ENCODE results near the gene ADAT2.

Gene ADAT2

GRCh38 chr6:143432588-143432987, 17.9 kb downstream of the ADAT2 start:
- Histone ChIP-seq H3K9ac (ENCODE audit: low read length) (no peak overlapping the region), H3K4me3 (ENCODE audit: low read length) (no peak overlapping the region), H3K9me3 (ENCODE audit: control insufficient read depth, low read depth, low read length) (no peaks in the 10 kb centered on the region), H3K4me1 (ENCODE audit: control insufficient read depth, low read depth, low read length) (no peaks in the 10 kb centered on the region), H3K36me3 (ENCODE audit: control insufficient read depth, low read depth, low read length) (peaks cover 23% of the 10 kb centered on the region), H3K27ac (ENCODE audit: low read length) (no peak overlapping the region), H3K27me3 (ENCODE audit: control insufficient read depth, insufficient read depth, low read length) (no peaks in the 10 kb centered on the region)

GRCh38 chr6:143431226-143431625, 19.3 kb downstream of the ADAT2 start:
- Histone ChIP-seq H3K27ac (ENCODE audit: low read length) (no peak overlapping the region), H3K36me3 (ENCODE audit: control insufficient read depth, low read depth, low read length) (peaks cover 16% of the 10 kb centered on the region), H3K4me1 (ENCODE audit: control insufficient read depth, low read depth, low read length) (no peaks in the 10 kb centered on the region), H3K27me3 (ENCODE audit: control insufficient read depth, insufficient read depth, low read length) (no peaks in the 10 kb centered on the region), H3K9ac (ENCODE audit: low read length) (no peak overlapping the region), H3K9me3 (ENCODE audit: control insufficient read depth, low read depth, low read length) (no peaks in the 10 kb centered on the region), H3K4me3 (ENCODE audit: low read length) (no peak overlapping the region)

- Histone ChIP-seq H3K4me3 (ENCODE audit: low read length) (no peak overlapping the region), H3K9ac (ENCODE audit: low read length) (no peak overlapping the region), H3K27ac (ENCODE audit: low read length) (no peak overlapping the region), H3K9me3 (ENCODE audit: control insufficient read depth, low read depth, low read length) (no peaks in the 10 kb centered on the region), H3K4me1 (ENCODE audit: control insufficient read depth, low read depth, low read length) (no peaks in the 10 kb centered on the region), H3K36me3 (ENCODE audit: control insufficient read depth, low read depth, low read length) (peaks cover 15% of the 10 kb centered on the region), H3K27me3 (ENCODE audit: control insufficient read depth, insufficient read depth, low read length) (no peaks in the 10 kb centered on the region)
Measured at GRCh38 chr6:143429970-143430369, 20.5 kb downstream of the ADAT2 start.

DNA sequence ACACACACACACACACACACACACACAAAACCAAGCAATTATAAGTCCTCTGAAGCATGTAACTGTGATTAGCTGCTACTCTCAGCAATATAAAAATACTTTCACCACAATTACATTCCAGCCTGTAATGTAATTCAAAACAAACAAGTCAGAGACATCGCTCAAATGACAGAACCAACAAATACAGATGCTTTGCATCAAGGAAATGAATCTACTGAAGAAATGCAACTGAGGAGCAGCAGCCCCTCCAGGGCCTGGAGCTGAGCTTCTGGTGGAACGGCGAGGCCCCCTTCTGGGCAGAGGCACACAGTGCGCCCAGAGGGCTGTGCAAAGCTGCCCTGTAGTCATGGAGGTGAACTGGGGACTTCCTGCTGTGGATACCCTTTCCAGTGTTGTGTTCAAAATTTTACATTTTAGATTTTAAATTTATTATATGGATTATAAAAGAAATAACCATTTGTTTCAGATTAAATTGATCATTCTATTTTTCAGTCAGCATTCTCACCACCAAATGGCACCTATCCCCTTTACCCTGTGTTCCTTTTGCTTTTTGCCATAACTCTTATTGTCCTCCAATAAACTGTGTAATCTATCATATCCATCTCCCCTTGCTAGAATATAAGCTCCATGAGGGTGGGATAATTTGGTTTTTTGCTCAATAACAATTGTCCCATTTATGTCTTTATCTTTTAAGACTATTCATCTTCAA, 23.2 kb downstream of the ADAT2 start:
- H3K9ac ChIP-seq (ENCODE audit: low read length): no peak overlapping the region
- no peaks in the 10 kb centered on the region for H3K27me3 ChIP-seq (ENCODE audit: control insufficient read depth, insufficient read depth, low read length)
- peaks cover 4% of the 10 kb centered on the region for H3K36me3 ChIP-seq (ENCODE audit: control insufficient read depth, low read depth, low read length)
- H3K9me3 ChIP-seq (ENCODE audit: control insufficient read depth, low read depth, low read length): no peaks in the 10 kb centered on the region
- no peak overlapping the region for H3K4me3 ChIP-seq (ENCODE audit: low read length)
- no peaks in the 10 kb centered on the region for H3K4me1 ChIP-seq (ENCODE audit: control insufficient read depth, low read depth, low read length)
- H3K27ac ChIP-seq (ENCODE audit: low read length): no peak overlapping the region

DNA sequence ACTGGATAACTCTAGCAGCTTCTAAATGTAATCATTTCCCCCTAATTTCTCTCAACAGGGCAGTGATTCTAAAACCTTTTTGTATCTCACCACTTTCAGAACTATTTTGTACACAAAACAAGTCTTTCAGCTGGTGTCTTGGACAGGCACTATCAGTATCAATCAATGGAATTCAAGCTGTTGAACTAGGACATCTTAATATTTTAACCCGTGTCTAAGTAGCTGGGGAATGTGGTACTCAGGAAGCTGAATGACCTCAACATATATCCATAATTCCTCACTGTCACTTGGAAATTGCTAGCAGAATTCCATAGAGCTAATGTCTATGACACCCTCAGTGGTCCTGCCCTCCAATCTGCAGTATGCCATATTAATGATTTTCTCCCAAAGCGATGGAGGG, 24.5 kb downstream of the ADAT2 start:
- Histone ChIP-seq H3K27ac (ENCODE audit: low read length) (no peak overlapping the region), H3K9me3 (ENCODE audit: control insufficient read depth, low read depth, low read length) (no peaks in the 10 kb centered on the region), H3K36me3 (ENCODE audit: control insufficient read depth, low read depth, low read length) (no peaks in the 10 kb centered on the region), H3K4me1 (ENCODE audit: control insufficient read depth, low read depth, low read length) (no peaks in the 10 kb centered on the region), H3K4me3 (ENCODE audit: low read length) (no peak overlapping the region), H3K9ac (ENCODE audit: low read length) (no peak overlapping the region), H3K27me3 (ENCODE audit: control insufficient read depth, insufficient read depth, low read length) (no peaks in the 10 kb centered on the region)

DNA sequence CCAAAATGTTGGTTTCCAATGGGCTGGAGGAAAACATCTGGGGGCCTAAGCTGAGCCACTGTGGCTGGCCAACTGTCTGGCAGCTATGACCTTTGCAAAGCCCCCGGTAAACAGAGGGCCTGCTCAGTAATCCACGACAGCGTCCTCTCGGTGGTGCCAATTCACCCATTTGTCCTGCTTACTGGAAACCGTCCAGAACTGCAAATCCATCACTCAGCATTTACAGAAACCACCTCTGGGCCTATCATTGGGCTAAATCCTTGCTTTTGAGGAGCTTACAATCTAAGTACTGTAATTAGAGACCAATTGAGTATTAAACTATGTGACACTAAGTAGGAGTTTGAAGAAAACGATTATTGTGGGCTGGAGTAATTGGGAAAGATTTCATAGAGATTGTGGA, 31.0 kb downstream of the ADAT2 start:
- Histone ChIP-seq H3K36me3 (ENCODE audit: control insufficient read depth, low read depth, low read length) (no peaks in the 10 kb centered on the region), H3K9me3 (ENCODE audit: control insufficient read depth, low read depth, low read length) (no peaks in the 10 kb centered on the region), H3K27ac (ENCODE audit: low read length) (no peak overlapping the region), H3K9ac (ENCODE audit: low read length) (no peak overlapping the region), H3K27me3 (ENCODE audit: control insufficient read depth, insufficient read depth, low read length) (no peaks in the 10 kb centered on the region), H3K4me3 (ENCODE audit: low read length) (no peak overlapping the region), H3K4me1 (ENCODE audit: control insufficient read depth, low read depth, low read length) (no peaks in the 10 kb centered on the region)

- no peaks in the 10 kb centered on the region for H3K4me1 ChIP-seq (ENCODE audit: control insufficient read depth, low read depth, low read length)
- no peaks in the 10 kb centered on the region for H3K36me3 ChIP-seq (ENCODE audit: control insufficient read depth, low read depth, low read length)
- no peaks in the 10 kb centered on the region for H3K27me3 ChIP-seq (ENCODE audit: control insufficient read depth, insufficient read depth, low read length)
- no peaks in the 10 kb centered on the region for H3K9me3 ChIP-seq (ENCODE audit: control insufficient read depth, low read depth, low read length)
- H3K4me3 ChIP-seq (ENCODE audit: low read length): no peak overlapping the region
- no peak overlapping the region for H3K27ac ChIP-seq (ENCODE audit: low read length)
- H3K9ac ChIP-seq (ENCODE audit: low read length): no peak overlapping the region
Measured at GRCh38 chr6:143414769-143415168, 35.7 kb downstream of the ADAT2 start.

GRCh38 chr6:143410859-143411270, 39.6 kb downstream of the ADAT2 start:
- no peaks in the 10 kb centered on the region for H3K4me1 ChIP-seq (ENCODE audit: control insufficient read depth, low read depth, low read length)
- H3K9me3 ChIP-seq (ENCODE audit: control insufficient read depth, low read depth, low read length): no peaks in the 10 kb centered on the region
- H3K27ac ChIP-seq (ENCODE audit: low read length): no peak overlapping the region
- no peaks in the 10 kb centered on the region for H3K27me3 ChIP-seq (ENCODE audit: control insufficient read depth, insufficient read depth, low read length)
- H3K36me3 ChIP-seq (ENCODE audit: control insufficient read depth, low read depth, low read length): no peaks in the 10 kb centered on the region
- H3K9ac ChIP-seq (ENCODE audit: low read length): no peak overlapping the region
- no peak overlapping the region for H3K4me3 ChIP-seq (ENCODE audit: low read length)

DNA sequence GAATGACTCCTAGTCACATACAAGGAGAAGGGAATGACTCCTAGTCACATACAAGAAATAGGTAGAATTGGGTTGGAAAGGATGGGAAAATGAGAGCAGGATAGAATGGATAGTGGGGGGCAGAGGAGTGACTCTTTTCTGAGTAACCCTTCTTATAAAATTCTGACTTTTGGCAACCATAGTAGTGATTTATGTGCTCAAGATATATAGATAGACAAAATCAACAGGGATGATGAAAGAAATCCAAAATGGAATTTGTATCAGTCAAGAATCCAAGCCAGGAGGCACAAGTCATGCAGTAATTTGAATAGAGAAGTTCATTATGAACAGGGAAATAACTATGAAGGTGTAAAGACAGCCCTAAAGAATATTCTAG, 41.7 kb downstream of the ADAT2 start:
- Histone ChIP-seq H3K9ac (ENCODE audit: low read length) (no peak overlapping the region), H3K9me3 (ENCODE audit: control insufficient read depth, low read depth, low read length) (no peaks in the 10 kb centered on the region), H3K27ac (ENCODE audit: low read length) (no peak overlapping the region), H3K4me3 (ENCODE audit: low read length) (no peak overlapping the region), H3K4me1 (ENCODE audit: control insufficient read depth, low read depth, low read length) (no peaks in the 10 kb centered on the region), H3K36me3 (ENCODE audit: control insufficient read depth, low read depth, low read length) (no peaks in the 10 kb centered on the region), H3K27me3 (ENCODE audit: control insufficient read depth, insufficient read depth, low read length) (no peaks in the 10 kb centered on the region)

GRCh38 chr6:143408151-143408786, 42.2 kb downstream of the ADAT2 start:
- no peak overlapping the region for H3K4me3 ChIP-seq (ENCODE audit: low read length)
- H3K27ac ChIP-seq (ENCODE audit: low read length): no peak overlapping the region
- no peak overlapping the region for H3K9ac ChIP-seq (ENCODE audit: low read length)
- H3K9me3 ChIP-seq (ENCODE audit: control insufficient read depth, low read depth, low read length): no peaks in the 10 kb centered on the region
- no peaks in the 10 kb centered on the region for H3K4me1 ChIP-seq (ENCODE audit: control insufficient read depth, low read depth, low read length)
- H3K27me3 ChIP-seq (ENCODE audit: control insufficient read depth, insufficient read depth, low read length): no peaks in the 10 kb centered on the region
- H3K36me3 ChIP-seq (ENCODE audit: control insufficient read depth, low read depth, low read length): no peaks in the 10 kb centered on the region

DNA sequence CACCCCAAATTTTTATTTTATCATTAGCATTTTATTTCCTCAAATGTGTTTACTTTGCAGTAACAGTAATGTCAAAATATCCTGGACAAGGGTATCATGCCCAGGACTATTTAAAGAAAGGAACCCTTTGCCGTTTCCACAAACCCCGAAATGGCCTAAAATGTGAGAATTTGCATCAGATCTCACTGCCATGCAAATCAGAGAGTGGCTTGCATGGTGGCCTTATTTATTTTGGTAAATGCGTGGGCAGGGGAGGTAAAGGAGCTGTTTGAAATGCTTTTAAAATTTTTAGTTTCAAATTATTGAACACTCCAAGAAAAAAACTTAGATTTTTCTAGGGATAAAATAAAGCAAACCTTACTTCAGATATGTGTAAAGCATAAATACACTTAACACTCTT, 43.8 kb downstream of the ADAT2 start:
- Histone ChIP-seq H3K4me3 (ENCODE audit: low read length) (no peak overlapping the region), H3K27me3 (ENCODE audit: control insufficient read depth, insufficient read depth, low read length) (no peaks in the 10 kb centered on the region), H3K27ac (ENCODE audit: low read length) (no peak overlapping the region), H3K9me3 (ENCODE audit: control insufficient read depth, low read depth, low read length) (no peaks in the 10 kb centered on the region), H3K4me1 (ENCODE audit: control insufficient read depth, low read depth, low read length) (no peaks in the 10 kb centered on the region), H3K9ac (ENCODE audit: low read length) (no peak overlapping the region), H3K36me3 (ENCODE audit: control insufficient read depth, low read depth, low read length) (no peaks in the 10 kb centered on the region)
